ENCODE results near the gene HIC1.

DNA sequence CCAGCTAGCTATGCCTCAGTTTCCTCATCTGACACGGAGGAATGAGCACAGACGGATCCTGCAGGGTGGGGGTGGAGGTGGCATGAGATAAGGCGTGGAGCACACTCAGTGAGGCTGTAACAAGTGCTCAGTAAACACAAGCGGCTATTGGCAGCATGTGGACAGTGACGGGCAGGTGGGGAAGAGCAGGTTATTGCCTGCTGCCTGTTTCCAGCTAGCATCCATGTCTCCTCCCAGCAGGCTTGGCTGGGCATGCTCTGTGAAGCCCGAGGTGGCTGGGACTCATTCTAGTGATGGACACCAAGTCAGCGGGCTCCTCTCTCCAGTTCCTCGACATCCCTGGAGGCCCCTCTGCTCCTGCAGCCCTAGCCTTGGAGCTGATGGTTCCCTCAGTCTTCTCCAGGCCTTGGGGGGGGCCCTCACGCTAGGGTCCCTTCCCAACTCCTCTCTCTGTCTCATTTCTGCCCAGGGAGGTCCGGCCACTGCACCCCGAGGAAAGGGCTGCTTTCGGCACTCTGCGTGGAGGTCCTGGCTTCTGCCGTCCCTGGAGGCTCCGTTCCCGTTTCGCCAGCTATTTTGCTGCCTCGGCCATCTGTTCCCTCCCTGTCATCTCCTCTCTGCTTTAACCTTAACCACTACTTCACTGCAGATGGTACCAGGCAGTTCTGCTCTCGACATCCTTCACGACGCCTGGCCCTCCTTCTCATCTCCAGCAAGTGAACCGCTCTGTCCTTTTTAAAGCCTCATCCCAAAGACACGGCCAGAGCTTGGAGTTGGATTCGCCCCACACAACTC is 36.0 kb upstream of the HIC1 start:
- TF ChIP-seq CTCF (IDR thresholded peaks at IDR 0.05) (no peak), REST (IDR thresholded peaks at IDR 0.05; ENCODE audit: insufficient read depth in 1 of 2, low read depth in 2 of 2, low read length in 1 of 2) (no peak), SIN3A (IDR thresholded peaks at IDR 0.05; ENCODE audit: borderline replicate concordance, insufficient read depth, low read depth, low read length) (no peak), POLR2AphosphoS5 (IDR thresholded peaks at IDR 0.05; ENCODE audit: low read depth, low read length) (no peak)
